Pons (tissue), 1 donor: ENCODE measurements around the gene ZNF276.
"Not testable (repeated sequence)": the region's sequence is repeated elsewhere in the genome, so short reads cannot be mapped to it uniquely, and the experiment has no call there.

ENCODE experiments used
- DNase-seq: peaks from one replicate; pipeline ENCODE4 v3.0.0-alpha.2; 2016; ENCODE audit warnings: low spot score

ZNF276 gene

DNA sequence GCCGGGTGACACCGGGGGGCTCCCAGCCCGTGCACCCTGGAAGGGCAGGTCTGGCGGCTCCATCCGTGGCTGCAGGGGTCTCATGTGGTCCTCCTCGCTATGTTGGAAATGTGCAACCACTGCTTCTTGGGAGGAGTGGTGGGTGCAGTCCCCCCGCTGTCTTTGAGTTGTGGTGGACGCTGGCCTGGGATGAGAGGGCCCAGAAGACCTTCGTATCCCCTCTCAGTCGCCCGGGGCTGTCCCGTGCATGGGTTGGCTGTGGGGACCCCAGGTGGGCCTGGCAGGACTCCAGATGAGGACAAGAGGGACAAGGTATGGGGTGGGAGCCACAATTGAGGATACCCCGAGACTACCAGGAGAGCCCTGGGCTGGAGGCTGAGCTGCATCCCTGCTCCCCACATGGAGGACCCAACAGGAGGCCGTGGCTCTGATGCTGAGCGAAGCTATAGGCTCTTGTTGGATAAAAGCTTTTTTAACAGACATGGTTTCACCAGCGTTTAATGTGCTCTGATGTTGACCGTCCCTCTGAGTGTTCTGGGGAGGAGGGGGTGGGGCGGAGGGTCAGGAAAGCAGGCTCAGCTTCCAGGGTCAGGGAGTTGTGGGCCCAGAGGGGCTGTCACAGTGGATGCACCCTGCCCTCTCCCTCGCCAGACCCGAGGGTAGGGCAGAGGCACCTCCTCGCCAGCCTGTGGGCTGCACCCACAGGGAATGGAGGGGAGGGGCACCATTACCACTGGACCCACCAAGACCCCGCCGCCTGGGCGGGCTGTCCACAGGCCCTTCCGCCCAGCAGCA is 25.3 kb upstream of the ZNF276 start:
- DNase-seq = no peak

DNA sequence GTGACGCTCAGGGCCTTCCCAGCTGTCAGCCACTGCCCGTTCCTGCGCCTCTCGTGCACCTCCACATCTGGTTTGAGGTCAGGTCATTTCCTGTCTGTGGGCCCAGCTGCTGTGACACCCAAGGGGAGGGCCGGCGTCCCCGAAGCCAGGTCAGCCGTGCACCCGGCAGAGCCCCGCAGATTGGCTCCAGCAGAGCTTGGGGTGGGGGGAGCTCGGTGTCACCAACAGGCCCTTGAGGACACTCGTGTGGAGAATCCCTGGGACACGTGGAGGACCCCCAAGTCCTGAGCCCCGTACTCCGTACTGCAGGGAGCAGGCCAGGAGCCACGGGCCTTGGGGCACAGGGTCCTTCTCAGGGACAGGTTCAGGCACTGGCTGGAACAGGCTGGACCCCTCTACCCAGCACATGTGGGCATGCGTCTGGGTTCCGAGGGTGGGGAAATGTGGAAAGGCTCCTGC is 24.6 kb upstream of the ZNF276 start:
- no peak for DNase-seq

DNA sequence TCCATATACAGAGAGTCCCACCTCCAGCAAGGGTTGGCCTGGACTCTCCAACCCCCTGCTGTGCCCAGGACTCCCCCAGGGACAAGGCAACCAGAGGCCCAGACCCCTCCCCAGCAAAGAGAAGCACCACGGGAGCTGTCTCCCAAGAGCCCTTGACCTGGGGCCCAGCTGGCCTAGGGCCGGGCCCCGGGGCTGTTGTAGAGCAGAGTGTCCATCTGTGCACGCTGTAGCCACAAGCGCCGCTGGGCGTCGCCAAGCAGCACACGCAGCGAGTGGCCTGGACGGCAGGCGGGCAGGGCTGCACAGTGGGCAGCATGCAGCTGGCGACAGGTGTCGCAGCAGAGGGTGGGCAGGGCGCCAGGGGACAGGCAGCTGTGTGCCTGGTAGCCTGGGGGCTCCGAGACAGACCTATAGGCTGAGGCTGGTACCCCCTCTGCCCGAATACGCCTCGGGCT is 24.1 kb upstream of the ZNF276 start:
- DNase-seq = no peak

DNA sequence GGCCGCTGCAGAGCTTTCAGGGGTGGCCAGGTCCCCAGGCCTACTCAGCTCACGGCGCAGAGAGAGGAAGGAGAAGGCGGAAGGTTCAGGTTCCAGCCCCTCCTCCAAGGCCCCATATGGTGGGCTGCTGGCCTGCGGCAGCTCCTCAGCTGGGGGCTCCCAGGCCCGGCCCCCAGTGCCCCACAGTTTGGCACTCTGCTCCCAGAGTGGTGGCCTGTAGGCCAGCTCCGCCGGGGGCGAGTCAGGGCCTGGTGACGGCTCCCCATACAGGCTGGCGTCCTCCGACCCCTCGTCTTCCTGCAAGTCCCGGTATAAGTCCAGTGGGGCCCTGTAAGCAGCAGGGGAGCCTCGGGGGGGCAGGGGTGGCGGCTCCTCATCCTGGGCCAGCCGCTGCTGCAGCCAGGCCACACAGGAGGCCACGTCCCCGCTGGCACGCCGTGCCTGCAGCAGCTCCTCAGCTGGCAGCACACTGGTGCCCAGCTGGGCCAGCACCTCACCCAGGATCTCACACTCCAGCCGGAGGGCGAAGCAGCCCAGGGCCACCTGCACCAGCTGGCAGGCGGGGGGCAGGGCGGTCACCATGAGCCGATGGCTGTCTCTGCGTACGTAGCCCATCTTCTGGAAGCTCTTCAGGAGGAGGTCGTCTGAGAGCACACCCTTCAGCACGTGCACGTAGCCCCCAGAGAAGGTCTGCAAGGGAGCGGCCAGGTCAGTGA is 23.6 kb upstream of the ZNF276 start:
- no peak for DNase-seq

DNA sequence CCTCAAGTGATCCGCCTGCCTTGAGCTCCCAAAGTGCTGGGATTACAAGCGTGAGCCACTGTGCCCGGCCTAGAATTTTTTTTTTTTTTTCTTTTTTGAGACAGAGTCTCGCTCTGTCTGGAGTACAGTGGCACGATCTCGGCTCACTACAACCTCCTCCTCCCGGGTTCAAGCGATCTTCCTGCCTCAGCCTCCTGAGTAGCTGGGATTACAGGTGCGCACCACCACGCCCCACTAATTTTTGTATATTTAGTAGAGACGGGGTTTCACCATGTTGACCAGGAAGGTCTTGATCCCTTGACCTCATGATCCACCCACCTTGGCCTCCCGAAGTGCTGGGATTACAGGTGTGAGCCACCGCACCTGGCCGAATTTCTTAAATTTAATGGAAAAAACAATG is 22.6 kb upstream of the ZNF276 start:
- DNase-seq = not testable (repeated sequence)

DNA sequence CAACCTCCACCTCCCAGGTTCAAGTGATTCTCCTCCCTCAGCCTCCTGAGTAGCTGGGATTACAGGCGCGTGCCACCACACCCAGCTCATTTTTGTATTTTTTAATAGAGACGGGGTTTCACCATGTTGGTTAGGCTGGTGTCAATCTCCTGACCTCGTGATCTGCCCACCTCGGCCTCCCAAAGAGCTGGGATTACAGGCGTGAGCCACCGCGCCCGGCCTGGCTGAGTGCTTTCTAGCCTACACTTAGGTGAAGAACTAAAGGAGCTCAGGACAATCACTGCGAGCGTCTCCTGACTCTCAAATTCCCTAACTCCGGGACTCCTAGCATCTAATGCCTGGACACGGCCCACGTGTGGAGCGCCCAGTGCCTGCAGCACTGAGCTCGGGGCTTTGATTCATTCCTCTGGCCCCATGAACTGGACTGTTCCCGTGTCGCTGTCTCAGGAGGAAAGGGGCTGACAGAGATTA is 21.7 kb upstream of the ZNF276 start:
- DNase-seq = not testable (repeated sequence)

DNA sequence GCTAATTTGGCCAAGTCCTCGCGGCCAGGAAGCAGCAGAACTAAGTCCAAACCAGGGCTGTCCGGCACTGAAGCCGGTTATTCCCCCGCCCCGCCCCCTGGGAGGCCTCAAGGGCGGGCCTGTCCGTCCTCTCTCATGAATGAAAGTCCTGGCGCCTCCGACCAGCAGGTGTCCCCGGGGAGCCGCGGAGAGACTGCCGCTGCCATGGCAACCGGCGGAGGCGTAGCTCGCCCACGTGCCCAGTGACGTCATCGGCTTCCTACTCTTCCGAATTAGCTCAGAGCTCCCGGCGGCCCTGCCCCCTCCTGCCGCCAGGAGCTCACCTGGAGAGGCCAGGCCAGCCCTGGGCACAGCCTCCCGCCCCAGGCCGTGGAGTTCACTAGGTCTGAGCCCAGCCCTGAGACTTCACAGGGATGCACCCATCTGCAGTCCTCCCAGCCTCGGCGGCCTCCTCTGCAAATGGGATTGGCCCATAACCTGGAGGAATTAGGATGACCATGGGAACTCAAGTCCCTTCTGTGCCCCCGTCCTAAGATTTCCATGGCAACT is 21.2 kb upstream of the ZNF276 start:
- DNase-seq = peak; percentile 98

DNA sequence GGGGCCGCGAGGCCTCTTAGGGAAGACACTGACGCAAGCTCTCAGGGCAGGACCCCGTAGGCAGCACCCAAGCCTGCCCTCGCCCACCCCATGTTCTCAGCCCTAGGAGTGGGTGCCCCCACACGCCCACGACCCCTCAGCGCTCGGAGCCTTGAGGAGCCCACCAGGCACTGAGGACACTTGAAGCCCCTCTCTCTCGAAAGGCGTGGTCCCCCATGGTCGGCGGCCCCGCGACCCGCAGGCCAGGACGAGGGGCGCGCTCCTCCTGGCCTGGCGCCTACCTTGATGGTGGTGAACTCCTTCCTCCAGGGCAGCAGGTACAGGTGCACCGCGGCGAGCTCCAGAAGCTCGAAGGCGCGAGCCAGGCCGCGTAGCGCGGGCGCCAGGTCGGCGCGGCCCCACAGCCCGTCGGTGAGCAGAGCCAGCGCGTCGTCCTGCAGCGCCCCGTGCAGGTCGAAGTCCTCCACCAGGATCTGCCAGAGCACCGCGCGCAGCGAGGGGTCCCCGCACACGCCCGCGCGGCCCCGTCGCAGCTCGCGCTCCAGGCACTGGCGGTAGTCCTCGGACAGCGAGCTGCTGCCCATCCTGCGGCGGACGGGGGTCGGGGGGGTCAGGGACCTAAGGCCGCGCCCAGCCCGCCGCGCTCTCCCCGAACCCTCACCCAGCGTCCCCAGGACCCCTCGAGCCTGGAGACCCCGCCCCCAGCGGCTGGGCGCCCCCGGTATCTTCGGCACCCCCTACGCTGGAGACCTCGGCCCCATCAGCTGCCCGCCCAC is 20.5 kb upstream of the ZNF276 start:
- DNase-seq = no peak

DNA sequence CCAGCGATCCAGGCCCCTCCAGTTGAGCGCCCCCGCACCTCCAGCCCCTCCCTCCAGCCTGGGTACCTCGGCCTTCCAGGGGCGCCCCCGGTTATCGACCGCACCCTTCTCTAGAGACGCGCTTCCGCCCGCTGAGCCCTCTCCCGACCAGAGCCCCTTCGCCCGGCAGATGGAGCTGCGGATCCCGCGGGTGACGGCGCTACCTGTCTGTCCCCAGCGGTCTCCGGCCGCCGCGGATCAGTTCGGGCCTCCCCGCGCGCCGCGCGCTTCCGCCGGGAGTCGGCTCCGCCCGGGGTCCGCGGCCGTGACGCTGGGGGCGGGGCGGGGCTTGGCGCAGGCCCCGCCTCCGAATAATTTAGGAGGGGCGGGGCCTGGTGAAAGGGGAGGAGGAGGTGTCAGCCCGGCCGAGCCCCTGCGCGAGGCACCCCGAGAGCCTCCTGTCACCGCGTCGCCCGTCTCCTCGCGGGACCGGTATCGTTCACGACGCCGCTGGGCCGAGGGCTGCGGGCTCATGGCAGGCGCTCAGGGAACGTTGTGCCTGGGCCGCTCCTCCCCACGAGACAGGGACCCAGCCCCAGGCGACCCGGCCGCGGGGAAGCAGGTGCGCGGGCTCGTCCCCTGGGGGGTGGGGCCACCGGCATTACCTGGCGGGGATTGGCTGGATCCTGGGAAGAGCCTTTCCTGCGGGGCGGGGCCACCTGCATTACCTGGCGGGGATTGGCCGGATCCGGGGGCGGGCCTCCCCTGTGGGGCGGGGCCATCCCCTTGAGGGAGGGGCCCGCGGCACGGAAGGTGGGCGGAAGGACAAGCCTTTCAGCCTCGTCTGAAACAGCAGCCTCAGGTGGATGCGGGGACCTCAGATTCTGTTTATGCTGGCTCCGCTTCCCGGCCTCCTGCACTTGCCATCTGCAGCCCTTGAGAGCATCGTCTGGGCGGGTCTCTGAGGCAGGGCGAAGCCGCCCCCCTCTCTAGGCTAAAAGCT is 19.6 kb upstream of the ZNF276 start, which contains the start of gene SPATA2L:
Gene SPATA2L, minus strand, starts transcription at position 281 of the 982 bp plus-strand sequence. CDS start 473 bp downstream, outside the sequence.
- peak; percentile 64 for DNase-seq

DNA sequence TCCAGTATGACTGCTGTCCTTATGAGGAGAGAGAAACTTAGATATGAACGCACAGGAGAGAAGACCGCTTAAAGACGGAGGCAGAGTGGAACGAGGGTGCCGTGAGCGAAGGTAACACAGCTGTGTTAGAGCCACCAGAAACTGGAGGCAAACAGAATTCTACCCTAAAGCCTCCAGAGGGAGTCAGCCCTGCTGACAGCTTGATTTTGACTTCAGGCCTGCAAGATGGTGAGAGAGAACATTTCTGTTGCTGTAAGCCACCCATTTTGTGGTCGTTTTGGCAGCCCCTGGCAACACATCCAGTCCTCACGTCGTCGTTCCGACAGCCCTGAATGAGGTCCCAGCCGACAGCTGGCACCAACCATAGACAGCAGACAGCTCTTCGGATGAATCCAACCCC is 17.1 kb upstream of the ZNF276 start:
- DNase-seq = no peak

DNA sequence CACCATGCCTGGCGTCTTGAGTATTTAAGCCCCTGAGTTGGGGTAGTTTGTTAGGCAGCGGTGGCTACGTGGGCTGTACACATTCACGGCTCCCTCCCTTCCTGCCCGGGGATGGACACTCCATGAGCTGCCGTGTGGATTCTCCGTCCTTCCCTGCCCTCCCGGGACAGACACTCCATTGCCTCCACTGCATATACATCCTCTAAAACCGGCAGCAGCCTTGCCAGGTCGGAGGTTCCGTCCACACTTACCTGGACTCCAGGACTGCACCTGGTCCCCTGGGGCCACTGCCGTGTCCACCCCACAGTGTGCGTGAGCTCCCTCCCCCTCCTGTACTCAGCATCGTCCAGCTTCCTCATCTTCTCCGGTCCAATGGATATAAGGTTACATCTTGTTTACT is 16.3 kb upstream of the ZNF276 start:
- DNase-seq = no peak

DNA sequence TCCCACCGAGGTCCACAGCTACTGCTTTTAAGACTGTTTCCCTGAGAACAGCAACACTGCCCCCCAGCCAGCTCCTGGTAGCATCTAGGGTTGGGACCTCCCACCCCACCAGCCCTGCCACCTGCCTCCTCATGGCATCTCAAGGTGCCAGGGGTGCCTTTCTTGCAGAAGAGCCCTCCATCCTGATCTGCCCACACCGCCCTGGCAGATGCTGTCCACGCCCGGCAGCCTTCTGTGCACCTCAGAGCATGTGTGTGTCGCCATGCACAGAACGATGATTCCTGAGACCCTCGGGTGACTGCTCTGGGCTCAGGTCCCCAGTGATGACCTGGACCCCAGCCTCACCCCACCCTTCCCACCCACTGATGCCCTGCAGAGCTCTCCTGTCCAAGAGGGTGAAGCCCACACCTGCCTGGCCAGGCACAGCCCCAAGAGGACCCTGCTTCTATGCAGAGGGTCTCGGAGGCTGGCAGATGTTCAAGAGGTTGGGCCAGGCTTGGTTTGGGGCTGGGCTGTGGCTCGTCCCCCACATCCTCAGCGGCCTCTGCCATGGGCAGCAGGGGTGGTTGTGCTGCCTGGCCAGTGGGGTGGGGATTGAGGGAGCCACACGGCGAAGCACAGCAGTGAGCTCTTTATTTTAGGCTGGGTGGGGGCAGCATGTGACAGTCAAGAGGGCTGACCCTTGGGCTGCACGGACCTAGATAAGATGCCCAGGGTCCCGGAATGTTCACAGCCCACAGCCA is 14.6 kb upstream of the ZNF276 start:
- no peak for DNase-seq

DNA sequence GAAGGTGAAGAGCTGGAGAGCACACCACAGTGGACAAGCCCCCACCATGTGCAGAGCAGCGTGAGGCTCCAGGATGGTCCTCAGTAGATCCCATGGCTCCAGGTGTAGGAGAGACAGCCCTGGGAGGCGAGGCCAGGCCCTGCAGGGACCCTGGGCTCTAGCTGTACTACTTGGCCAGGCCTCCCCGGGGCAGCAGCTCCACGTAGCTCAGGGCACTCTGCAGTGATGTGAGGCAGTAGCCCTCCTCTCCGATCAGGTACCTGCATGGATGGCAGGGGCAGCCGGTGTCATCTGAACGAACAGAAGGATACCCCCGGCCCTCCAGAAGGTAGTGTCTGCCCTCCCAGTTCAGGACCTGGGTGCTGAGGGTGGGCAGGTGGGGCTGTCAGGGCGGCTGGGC is 13.6 kb upstream of the ZNF276 start:
- no peak for DNase-seq

DNA sequence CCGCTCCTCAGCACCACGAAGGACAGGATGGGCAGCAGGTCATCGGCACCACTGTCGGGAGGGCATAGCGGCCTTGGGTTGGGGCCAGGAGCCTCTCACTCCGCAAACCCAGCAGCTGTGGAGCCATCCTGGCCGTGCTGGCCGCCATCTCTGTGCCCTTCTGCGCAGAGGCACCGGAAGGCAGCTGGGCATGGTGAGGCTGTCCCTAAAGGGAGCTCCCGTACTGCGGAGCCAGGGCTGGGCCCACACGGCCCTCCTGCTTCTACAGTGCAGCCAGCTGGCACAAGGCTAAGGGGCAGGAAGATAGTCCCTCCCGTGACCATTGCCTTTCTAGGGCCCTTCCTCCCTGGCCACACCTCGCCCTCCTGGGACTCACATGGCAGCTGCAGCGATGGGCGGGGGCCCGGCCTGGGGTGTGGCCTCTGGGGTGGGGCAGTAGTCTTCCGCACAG is 12.8 kb upstream of the ZNF276 start:
- DNase-seq = no peak

DNA sequence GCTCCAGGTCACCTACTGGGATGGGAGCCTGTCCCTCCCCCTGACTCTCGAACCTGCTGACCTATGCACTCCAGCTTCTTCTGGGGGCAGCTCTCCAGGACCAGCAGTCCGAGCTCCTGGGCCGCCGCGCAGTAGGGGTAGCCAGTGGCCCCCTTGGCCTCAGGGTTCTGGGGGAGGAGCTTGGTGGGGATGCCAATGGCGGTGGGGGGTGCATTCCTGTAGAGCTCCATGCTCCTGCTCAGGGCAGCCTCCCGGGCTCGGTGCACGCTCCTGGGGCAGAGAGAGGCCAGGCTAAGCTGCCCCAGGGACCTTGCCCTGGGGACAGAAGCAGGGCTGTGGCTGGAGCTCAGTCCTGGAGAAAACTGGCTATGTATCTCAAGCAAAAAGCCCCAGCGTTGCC is 12.2 kb upstream of the ZNF276 start:
- DNase-seq = no peak

DNA sequence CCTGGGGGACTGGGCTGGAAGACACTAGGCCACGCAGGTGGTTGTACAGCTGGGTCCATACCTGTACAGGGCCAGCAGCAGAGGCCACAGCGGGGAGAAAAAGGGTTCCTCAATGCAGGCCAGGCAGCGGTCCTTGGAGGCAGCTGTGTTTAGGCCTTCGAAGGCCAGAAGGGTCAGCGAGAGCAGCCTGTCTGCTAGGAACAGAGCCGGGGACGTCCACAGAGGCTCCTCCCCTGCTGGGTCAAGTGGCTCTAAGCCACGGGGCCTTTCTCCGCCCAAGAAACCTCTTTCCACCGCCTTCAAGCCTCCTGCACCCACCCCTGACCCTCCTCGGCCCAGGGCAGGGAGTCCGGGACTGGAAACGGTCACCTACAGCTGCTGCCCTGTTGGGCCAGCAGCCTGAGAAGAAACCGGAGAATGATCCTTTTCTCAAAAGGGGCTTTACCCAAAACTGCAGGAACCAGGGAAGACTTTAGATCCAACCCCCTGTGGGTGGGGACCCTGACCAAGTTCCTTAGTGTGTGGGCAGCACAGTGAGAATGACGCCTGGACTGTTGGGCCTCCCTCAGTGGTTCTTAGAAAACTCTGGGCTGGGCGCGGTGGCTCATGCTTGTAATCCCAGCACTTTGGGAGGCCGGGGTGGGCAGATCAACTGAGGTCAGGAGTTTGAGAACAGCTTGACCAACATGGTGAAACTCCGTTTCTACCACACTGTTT is 11.5 kb upstream of the ZNF276 start:
- no peak for DNase-seq

DNA sequence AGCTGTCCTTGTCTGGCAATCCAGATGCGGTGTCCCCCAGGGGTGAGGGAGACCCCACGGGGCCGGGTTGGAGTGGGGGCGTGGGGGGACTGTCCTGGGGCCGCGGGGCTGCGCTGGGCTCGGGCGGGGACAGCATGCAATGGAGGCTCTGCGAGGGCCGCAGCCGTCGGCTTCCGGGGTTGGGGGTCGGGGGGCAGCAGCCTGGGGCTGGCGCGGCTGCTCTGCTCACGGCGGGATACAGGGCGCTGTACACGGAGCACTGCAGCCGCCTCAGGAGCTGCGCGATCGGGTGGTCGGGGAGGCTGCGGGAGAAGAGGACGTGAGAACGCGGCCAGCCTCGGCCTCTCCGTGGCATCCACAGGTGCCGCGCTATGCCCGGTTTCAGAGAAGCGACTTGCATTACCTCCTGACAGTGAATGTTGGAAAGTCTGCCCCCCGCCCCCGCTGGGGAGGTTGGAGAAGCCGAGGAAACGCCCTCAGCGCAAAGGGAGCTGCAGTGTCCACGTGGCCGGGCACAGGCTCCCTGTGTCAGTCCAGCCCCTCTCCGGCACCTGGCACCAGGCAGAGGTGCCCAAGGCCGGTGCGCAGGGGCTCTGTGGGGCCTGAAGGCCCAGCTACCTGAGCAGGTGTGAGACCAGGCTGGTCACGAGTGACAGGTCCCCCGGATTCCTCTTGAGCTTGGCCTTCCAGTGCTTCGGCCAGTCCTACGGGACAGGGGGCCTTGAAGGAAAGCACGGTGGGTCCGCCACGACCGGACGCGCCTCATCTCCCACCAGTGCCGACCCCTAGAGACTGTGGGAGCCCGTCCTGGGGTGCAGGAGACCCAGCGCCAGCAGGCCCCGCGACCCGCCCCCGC is 10.4 kb upstream of the ZNF276 start:
- DNase-seq = no peak

DNA sequence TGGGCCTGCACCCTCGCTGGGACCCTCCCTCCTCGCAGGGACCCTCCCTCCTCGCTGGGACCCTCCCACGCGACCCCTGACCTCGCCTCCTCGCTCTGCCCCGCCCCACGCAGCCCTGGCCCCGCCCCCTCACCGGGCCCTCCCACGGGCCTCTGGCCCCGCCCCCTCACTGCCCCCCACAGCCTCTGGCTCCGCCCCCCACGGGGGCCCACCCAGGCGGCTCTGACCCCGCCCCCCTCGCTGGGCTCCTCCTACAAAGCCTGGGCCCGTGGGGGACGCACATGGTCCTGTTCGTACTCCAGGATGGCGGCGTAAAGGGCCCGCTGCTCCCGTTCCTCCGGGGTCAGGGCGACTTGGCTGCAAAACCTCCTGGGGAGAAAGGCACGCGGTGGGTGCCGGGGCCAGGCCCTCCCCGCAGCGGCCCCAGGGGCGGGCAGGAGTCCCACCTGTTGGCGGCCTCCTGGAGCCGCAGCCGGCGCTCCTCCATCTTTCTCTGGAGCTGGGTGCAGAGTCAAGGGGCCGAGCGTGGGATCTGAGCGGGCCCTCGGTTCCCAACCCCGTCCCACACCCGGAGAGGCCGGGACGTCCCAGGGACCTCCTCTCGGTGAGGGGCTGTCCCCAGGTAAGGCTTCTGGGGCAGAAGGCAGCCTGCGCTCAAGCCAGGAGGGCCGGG is 9.6 kb upstream of the ZNF276 start:
- no peak for DNase-seq
